Bronchus fibroblast of lung (primary cell): Measurements from ENCODE around the gene DDTL. TPM values are rescaled to one million over a fixed set of nuclear protein-coding genes. Genes with fewer than 3 reads are reported as not detected.

ENCODE experiments used
- total RNA-seq: library from RNA; depleted of rRNA; stranded (reverse); fragments of >200 nt; gene quantifications from 2 replicates; pipeline ENCODE4 v1.2.3, GENCODE V29; 2015

Gene DDTL
- 0.50 and 0.59 TPM in 2 replicates for total RNA-seq

DNA sequence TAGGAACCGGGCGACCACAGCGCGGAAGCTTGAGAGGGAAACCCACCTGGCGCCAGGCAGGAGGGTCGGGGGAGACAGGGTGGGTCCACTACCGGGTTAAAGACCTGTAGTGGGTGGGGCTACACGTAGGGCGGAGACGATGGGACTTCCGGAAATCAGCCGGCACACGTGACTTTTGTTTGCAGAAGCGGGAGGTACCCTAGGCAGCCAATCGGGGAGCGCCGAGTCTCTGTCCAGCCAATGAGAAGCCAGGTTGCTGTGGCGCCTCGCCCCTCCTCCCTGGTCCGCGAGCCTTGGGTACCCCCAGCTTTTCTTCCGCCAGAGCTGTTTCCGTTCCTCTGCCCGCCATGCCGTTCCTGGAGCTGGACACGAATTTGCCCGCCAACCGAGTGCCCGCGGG, at the start of gene DDTL:
Gene DDTL (plus strand): TSS at position 321 of the 400 bp plus-strand sequence. CDS start 27 bp downstream, at position 348.

DNA sequence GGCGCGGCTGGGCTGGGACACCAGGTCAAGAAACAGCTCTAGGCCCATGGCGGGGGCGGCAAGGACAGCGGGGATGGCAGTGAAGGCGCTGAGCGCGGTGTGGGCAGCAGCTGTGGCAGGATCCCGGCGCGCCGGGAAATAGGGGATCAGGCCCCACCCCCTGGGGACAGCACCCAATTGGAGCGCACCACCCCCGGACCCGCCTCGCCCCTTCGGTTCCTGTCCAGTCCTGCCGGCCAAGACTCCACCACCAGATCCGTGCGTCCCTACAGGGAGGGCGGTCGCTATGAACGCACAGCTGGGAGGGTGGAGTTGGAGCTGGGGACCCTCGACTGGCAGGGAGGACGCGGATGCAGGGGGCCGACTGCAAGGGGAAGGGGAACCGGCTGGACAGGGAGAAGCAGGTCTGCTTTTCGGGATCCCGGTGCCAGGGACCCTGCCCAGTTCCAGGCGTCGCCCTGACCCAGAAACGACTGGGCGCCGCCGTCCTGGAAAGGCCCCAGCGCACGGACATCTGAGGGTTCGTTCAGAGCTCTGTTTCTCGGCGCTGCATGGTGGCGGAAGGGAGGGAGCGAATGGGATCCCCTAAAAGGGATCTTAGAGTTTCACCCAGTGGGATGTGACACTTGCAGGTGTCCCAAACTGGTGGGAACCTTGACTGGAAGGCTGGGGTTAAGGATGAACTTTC, 5.5 kb upstream of the DDTL start, which contains the start of gene GSTT2B:
Gene GSTT2B (minus strand): TSS at position 112 of the 688 bp plus-strand sequence. CDS start 64 bp downstream, at position 48.

DNA sequence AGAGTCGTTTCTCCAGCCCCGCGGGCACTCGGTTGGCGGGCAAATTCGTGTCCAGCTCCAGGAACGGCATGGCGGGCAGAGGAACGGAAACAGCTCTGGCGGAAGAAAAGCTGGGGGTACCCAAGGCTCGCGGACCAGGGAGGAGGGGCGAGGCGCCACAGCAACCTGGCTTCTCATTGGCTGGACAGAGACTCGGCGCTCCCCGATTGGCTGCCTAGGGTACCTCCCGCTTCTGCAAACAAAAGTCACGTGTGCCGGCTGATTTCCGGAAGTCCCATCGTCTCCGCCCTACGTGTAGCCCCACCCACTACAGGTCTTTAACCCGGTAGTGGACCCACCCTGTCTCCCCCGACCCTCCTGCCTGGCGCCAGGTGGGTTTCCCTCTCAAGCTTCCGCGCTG, 7.7 kb downstream of the DDTL start, which contains the start of gene DDT:
Gene DDT (minus strand): TSS at position 97 of the 400 bp plus-strand sequence. CDS start 27 bp downstream, at position 70.

DNA sequence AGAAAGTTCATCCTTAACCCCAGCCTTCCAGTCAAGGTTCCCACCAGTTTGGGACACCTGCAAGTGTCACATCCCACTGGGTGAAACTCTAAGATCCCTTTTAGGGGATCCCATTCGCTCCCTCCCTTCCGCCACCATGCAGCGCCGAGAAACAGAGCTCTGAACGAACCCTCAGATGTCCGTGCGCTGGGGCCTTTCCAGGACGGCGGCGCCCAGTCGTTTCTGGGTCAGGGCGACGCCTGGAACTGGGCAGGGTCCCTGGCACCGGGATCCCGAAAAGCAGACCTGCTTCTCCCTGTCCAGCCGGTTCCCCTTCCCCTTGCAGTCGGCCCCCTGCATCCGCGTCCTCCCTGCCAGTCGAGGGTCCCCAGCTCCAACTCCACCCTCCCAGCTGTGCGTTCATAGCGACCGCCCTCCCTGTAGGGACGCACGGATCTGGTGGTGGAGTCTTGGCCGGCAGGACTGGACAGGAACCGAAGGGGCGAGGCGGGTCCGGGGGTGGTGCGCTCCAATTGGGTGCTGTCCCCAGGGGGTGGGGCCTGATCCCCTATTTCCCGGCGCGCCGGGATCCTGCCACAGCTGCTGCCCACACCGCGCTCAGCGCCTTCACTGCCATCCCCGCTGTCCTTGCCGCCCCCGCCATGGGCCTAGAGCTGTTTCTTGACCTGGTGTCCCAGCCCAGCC, 13.0 kb downstream of the DDTL start, which contains the start of gene GSTT2:
Gene GSTT2 (plus strand): TSS at position 578 of the 684 bp plus-strand sequence.

DNA sequence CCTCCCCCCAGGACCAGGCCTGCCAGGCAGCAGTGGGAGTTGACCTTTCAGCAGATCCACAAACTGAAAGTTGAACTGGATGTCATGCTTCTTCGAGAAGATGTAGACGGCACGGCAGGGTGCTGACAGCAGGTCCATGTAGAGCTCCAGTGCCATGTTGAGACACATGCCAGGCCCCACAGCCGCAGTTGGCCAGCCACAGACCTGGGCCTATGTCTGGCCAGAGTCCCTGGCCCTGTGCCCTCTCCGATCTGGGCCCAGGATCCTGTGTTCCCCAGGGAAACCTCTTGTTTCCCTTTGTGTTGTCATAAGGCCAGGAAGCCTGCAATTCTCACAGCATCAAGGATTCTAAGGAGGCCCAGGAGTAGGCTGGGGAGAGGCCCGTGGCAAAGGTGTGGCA, 38.5 kb downstream of the DDTL start, which contains the start of gene GSTT4:
Gene GSTT4 (minus strand): TSS at position 253 of the 400 bp plus-strand sequence. CDS start 97 bp downstream, at position 156.

Other genes with a start within 250 kb of the DDTL start
- gene ZNF70, start 215.8 kb upstream of the DDTL start, total RNA-seq, result 3.6 and 3.9 TPM in 2 replicates
- not detected in 2 replicates for gene VPREB3, start 212.5 kb upstream of the DDTL start, total RNA-seq
- 1.2 and 1.3 TPM in 2 replicates for gene C22orf15, start 203.9 kb upstream of the DDTL start, total RNA-seq
- gene CHCHD10, start 198.9 kb upstream of the DDTL start, total RNA-seq, result 4.9 and 8.5 TPM in 2 replicates
- 4.5 and 5.4 TPM in 2 replicates for gene MMP11, start 194.0 kb upstream of the DDTL start, total RNA-seq
- gene SMARCB1, start 179.9 kb upstream of the DDTL start, total RNA-seq, result 141 and 150 TPM in 2 replicates
- gene DERL3, start 127.9 kb upstream of the DDTL start, total RNA-seq, result 1.3 and 1.5 TPM in 2 replicates
- 3.7 and 4.0 TPM in 2 replicates for gene SLC2A11, start 109.0 kb upstream of the DDTL start, total RNA-seq
- gene MIF, start 72.5 kb upstream of the DDTL start, total RNA-seq, result 677 and 718 TPM in 2 replicates
- 28.9 and 31.1 TPM in 2 replicates for gene GSTT2B, start 5.7 kb upstream of the DDTL start, total RNA-seq
- 134 and 147 TPM in 2 replicates for gene DDT, start 7.6 kb downstream of the DDTL start, total RNA-seq
- 2.4 and 3.9 TPM in 2 replicates for gene GSTT2, start 13.2 kb downstream of the DDTL start, total RNA-seq
- not detected in 2 replicates for gene GSTT4, start 38.6 kb downstream of the DDTL start, total RNA-seq
- 35.1 and 36.5 TPM in 2 replicates for gene CABIN1, start 44.4 kb downstream of the DDTL start, total RNA-seq
- gene SUSD2, start 214.6 kb downstream of the DDTL start, total RNA-seq, result 2.9 and 3.1 TPM in 2 replicates